Hindlimb muscle (tissue), 1 donor: ENCODE results near the gene DOCK10. TPM values are rescaled to one million over a fixed set of nuclear protein-coding genes. Genes with fewer than 3 reads are reported as not detected.

Source experiments
- DNase-seq: peaks from one replicate; pipeline ENCODE4 v3.0.0-alpha.2; 2013
- polyA plus RNA-seq: library from polyadenylated mRNA; unstranded; fragments of 120-200 nt; gene quantifications from one replicate; pipeline ENCODE4 v1.2.1, GENCODE V29; 2013; ENCODE audit not compliant: insufficient read length

Gene DOCK10
- polyA plus RNA-seq, 1 donor = 21.1 TPM

DNA sequence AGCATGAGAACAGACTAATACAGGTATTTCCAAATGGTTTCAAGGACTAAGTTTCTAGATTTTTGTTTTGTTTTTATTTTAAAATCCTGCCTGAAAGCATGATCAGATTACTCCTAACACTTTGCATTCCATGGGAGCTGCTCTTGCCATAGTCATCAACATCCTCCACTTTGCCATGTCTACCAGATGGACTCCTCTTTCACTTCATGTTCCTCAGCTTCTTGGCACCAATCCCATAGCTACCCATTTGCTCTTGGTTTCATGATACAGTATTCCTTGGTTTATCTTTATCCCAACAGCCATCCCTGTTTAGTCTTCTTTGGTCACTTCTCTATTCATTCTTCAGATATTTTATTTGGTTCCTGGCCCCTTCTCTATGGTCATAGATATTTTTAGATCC lies 171.9 kb downstream of the DOCK10 start:
- DNase-seq = no peak

DNA sequence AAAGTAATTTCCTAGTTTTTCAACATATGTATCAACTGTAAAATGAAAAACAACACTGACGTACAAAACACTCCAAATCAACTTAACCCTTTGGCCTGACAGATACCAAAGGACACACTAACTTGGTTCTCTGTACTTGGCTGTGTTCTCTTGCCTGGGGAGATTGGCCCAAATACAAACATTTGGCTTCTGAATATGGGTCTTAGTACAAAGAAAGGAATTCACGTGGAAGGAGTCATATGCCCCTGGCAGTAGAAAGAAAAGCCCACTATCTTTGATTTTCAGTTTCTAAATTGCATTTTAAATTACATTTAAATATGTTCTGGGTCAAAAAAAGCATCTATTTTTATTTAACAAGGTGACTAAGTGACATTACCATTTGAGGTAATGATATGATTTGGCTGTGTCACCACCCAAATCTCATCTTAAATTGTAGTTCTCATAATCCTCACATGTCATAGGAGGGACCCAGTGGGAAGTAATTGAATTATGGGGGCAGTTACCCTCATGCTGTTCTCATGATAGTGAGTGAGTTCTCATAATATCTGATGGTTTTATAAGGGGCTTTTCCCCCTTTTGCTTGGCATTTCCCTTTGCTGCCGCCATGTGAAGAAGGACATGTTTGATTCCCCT lies 172.6 kb downstream of the DOCK10 start:
- no peak for DNase-seq

DNA sequence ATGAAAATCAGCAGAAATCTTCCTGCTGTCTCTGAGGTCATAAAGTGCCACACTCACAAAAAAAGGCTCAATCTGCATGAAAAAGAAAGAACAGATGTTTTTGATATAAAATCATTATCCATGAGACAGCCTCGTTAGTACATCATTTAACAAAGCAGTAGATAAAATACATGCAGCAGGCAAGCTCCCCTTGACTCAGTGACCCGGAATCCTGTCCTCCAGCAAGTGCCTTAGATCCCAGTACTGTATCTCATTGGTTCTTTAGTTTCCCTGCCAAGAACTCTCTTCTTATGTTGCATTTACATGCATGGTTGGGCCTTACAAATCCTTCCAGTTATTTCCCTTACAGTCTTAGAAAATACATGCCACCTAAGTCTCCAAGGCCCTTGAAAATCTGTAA lies 177.3 kb downstream of the DOCK10 start:
- no peak for DNase-seq

DNA sequence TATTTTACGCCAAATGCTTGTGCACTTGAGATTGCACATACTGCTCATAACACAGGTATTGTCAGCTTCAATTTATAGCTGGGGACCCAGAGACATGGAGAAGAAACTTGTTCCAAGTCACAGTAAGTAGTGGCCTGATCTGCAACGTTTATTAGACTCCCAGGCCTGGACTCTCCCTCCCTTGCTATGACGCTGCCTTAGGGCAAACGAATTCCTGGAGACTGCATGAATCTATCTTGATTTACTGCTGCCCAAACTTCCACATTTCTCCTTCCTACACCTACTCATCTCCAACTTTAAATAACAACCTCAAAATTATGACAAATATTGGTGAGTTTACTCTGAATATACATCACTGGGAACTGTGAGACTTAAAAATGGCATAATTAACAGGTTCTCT lies 181.0 kb downstream of the DOCK10 start:
- no peak for DNase-seq

DNA sequence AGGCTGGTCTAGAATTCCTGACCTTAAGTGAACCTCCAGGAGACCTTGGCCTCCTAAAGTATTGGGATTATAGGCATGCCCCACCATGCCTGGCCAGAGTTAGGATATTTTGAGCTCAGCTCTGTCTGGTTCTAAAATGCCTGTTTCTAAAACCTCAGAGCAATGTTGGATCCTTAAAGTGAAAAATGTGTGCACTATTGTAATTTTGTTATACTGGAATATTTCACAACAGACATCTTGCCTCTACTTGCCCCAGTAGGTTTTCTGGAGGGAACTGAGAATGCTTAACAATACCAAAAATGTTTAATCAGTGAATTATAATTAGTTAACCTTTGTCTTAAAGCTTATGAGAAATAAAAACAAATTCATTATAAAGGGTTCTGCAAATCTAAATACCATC lies 181.5 kb downstream of the DOCK10 start:
- no peak for DNase-seq

DNA sequence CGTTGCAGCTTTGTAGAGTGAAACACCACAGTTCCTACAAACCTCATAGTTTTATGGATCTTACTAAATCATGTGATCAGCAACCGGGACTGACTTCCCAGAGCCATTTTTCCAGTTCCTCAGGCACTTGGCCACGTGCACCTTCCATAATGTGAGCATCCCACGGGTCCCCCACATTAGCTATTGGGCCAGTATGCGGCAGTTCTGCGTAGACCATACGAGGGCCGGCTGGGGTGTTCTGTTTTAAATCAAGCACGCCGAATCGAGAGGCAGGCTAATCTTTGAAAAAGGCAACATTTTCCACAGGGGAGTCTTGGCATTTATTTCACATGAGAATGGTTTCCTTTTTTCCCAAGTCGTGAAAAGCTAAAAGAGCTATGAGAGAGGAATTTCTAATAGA lies 190.5 kb downstream of the DOCK10 start:
- no peak for DNase-seq

DNA sequence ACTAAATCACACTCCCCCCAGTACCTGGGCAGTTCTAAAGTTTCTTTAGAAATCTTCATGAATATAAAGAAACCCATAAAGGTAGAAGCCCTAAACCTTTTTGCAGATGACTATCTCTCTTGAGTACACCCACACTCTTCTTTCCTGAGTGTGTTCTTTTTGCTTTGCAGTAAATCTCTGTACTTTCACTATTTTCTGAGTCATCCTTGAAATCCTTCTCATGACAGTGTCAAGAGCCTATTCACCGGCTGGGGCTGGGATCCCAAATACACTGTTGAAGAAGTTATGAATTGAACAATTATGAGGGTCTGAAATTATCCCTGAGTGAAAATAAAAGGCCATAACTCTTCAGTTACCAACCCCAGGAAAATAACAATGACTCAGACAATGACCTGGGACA lies 192.2 kb downstream of the DOCK10 start:
- DNase-seq = no peak

DNA sequence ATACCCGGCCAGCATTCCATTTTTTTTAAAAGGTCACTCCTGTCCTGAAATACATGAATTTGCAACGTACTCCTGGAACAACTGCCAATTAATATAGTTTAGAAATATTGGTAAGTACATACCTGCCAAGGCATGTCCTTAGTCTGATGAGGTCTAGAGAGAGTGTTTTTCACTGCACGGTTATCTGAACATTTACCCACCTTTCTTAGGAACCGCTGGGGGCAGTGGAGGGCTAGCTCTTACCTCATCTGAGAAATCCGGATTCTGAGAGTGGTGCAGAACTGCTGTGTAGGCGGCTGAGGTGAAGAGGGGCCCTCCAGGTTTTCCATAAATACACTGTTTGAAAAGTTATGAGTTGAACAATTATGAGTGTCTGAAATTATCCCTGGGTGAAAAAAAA lies 193.0 kb downstream of the DOCK10 start:
- DNase-seq = no peak

DNA sequence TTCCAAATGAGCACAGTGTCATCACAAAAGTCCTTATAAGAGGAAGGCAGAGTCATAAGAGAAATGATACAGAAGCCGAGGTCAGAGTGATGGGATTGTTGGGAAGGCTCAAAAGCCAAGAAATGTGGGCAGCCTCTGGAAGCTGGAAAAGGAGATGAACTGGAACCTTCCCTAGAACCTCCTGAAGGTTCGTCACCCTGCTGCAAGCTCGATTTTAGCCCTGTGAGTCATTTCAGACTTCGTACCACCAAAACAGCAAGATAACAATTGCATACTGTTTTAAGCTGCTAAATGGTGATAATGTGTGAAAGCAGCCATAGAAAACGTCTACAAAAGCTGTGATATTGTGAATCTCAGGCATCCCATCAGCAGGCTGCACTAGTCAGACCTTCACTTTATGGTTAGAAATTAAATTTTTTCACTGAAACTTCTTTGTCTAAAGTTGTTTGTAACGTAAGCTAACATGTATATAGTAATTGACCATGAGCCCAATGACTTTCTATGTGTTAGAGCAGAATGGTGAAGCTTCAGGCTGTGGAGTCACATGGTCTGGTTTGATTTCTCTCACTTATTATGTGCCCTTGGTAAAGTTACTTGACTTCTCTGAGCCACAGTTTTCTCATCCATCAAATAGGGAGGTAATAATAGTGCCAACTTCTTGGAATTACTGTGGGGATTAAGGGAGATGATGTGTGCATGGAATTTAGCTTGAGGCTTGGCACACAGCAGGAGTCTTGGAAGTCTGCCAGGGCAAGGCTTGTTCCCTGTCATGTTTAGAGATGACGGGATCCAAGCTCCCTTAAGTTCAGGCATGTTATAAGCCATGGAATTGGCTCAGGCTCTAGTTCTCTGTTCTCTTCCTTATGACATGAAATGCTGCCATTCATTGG lies 194.1 kb downstream of the DOCK10 start:
- DNase-seq = no peak

DNA sequence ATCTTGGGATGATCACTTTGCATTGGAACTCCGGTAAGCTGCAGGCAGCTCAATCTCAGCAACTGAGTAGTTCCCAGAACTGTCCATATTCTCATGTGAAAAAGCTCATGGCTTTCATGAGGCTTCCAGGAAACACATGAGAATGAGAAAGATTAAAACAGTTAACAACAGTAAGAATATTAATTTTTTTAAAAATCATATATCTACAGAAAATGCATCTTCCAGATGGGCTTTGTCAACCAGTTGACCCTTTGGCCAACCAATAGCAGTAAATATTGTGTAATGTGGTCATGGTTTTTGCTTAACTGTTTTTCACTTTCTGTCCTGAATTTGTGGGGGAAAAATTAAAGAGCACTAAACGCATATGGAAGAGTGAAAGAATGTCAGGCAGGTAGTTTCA lies 194.9 kb downstream of the DOCK10 start:
- no peak for DNase-seq

DNA sequence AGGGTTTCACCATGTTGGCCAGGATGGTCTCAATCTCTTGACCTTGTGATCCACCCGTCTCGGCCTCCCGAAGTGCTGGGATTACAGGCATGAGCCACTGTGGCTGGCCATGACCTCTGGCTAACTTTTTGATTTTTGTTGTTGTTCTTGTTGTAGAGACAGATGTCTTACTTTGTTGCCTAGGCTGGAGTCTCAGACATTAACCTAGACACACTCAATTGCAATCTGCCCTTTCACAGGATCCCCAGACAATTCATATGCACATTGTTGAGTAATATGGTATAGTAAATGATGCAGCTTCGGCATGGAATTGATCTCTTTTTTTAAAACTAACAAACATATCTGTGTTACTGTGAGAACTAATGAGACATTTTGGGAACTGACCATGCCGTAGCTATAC lies 195.6 kb downstream of the DOCK10 start:
- no peak for DNase-seq

DNA sequence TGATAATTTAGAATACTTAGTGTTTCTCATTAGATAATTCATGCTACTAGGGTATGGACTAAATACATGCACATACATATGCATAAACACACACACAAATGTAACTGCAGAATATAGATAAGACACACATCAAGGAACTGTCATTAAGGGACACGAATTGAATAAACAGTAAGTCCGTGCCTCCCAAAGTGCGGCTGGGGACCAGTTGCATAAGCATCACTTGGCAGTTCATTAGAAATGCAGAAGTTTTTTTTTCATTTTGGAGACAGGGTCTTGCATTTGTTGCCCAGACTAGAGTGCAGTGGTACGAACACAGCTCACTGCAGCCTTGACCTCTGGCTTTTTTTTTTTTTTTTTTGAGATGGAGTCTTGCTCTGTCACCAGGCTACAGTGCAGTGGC lies 196.1 kb downstream of the DOCK10 start:
- no peak for DNase-seq

DNA sequence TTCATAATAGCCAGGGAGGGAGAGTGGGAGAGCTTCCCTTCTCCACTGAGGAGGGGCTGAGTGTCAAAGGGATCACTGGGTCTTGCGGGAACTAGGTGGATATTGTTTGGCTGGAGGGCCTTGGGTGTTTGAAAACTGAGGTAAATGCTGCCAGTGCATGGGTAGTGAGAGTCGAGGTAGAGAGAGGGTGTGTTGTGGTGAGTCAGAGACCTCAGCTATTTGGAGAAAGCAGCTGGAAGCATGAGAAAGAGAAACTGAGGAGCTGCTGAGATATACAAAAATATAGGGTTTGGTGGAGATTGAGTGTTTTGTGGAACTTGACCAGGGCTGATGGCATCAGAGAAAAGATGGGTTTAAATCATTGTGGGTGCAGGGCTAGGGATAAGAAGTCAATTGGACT lies 199.1 kb downstream of the DOCK10 start:
- DNase-seq = no peak

DNA sequence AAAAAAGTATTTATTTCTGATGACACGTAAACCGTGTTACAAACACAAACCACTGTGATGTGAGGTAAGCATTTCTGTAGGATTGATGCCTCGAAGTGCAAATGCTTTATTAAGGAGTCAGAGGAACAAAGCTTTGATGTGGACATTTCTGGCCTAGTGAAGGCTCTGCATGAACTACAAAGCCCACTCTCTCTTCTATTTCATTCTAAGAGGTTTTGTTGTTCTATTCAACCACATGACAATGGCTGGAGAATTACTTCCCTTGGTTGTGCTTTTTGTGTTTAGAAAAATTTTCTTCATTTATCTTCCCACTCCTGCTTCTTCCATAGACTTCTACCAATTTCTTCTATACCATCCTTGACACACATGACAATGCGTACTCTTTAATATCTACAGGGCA lies 200.4 kb downstream of the DOCK10 start:
- no peak for DNase-seq

DNA sequence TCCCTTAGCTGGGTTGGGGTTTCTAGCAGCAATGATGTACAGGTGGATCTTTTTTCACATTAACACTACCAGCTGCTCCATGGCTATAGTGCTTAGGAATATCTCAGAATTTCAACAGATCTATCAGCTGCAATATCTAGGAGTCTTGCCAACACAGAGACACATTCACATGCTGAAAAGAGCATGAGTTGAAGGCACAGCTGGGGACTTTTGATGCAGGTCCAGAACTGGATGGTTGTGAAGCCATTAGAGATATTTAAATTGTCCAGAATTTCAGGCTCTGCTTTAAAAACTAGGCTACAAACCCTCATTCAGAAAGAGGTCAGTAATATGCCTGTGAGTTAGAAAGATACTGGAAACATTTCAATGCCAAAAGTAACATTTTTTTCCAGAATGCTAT lies 203.9 kb downstream of the DOCK10 start:
- DNase-seq = peak; percentile 71

DNA sequence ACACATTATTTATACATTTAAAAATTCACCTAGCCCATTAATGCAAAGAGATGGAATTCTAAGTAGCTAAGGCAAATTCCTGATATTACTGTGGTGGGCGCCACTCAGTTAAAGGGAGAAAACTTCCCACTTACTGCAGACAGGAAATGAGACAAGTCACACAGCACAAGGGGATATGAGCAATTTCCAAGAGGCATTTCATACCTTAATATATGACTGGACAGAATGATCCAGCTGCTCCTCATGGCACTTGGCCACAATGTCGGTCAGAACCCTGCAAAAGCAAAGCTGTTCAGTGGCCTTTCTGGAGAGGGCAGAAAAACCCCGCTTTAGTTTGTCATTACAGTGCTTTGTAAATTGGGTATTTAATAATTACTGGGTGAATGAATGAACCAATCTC lies 204.7 kb downstream of the DOCK10 start:
- DNase-seq = peak; percentile 55

DNA sequence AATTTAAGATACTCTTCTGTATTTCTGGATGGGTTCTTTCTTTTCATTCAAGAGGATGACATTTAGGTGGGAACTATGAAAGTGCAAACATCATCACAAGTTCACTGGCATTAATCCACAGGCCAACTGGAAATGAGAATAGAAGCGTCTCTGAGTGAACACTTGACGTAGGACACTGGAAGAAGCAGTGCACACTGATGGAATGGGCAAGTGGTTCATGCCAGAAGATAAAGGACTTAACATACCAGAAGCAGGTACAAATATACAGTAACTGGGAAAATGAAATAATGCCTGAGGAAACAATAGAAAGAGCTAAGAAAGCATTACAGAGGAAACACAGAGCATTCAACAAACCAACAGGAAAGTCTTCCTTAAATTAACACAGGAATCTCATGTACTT lies 205.2 kb downstream of the DOCK10 start:
- DNase-seq = no peak

DNA sequence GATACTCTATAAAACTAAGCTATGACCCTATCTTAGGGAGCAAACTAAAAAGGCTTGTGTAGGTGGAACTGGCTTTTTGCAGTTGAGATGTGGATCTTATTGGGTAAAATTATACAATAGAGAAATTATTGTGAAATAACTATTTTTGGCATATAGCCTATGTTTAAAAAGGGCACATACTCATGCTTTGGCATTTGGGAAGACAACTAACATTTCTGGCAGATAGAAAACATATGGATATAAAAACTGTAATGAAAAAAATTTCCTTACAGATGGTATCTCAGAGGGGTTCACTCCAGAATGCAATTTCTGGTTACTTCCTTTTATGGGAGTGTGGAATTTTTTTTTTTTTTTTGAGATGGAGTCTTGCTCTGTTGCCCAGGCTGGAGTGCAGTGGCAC lies 206.0 kb downstream of the DOCK10 start:
- no peak for DNase-seq

DNA sequence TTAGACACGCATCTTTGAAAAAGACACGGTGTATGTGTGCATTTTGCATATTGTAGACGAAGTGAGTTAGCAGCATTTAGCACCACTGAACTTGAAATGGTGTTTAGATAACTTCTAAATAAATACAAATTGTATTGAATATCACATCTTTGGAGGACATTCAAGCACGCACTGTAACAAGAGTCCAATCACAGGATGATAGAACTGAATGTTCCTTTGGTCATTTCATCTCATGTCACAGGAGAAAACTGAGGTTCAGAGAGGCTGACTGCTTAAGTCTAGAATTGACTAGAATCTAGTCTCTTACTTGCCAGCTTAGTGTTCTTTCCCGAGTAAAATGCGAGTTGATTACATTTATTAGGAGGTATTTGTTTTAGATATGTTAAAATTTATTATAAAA lies 206.9 kb downstream of the DOCK10 start:
- no peak for DNase-seq

DNA sequence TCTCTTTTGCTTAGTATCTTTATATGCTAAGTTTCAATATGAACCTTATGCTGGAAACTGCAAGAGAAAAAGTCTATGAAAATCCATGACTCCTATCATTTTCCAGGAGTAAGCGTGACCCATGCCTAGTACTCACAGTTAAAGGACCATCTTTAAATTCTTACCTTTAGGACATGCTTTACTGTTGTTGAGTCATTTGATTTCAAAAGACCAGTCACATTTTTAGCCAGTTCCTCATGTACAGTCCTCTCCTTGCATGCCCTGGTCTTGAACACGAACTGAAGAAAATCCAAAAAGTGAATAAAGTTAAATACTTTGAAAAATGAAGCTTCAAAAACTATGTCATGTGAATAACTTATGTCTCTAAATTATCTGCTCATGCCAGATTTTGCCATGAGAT lies 208.3 kb downstream of the DOCK10 start:
- DNase-seq = no peak

DNA sequence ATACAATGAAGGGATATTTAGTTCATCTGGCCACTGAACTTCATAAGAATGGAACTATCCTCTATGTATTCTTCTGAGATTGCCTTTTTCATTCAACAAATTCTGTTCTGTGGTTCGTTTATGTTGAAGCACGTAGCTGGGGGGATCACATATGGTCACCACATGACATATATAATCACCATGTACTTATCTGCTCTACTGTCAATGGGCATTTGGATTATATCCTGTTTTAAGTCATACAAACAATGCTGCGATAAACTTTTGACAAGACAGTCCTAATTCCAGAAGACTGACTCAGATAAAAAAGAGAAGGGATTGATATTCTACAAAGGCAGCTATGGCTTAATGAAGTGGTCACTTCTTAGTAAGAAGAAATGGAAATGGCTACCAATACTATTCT lies 210.1 kb downstream of the DOCK10 start:
- no peak for DNase-seq

DNA sequence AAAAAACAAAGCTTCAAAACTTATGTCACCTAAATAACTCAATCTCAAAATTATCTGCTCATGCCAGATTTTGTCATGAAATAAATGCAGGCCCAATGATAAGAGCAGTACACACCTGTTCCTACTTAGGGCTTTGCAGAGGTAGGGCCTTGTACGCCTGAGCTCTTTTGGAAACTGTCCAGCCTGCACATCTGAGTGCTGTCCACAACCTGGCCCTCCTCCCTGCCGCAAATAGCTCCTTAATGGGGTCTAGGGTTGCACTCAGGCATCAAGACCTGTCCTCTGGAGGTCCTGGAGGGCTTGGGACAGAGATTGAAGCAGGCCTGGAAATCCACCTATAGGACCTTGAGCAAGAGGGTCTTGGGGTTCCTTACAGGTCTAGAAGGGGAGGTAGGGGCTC lies 210.7 kb downstream of the DOCK10 start:
- DNase-seq = no peak

DNA sequence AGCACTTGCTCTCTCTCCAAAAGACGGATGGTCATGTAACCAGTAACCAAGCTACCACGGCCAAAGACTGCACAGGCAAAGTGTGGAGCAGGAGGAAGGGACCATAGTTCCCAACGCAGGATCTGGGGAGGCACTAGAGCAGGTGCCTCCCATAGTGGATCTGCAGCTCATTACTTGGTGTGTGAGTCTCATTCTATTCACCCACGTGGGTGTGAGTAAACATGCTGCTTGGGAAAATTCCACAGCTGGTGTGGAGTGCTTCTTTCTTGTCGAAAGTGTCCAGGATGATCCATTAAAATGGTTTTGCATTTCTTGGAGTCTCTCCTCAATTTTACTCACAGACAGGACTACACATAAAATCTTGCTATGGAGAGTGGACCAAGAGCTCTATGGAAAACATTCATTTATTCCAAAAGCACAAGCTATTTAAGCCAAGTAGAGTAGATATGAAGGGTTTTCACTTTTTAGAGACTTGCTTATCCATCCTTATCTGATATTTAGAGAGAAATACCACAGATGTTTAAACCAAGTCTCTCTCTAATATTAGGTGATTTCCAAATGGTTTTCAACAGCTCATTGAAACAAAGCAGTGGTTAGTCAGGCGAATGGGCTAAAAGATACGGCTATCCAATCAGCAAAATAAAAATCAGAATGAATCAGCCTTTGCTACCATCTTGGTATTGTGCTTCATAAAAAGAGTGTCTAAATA lies 221.8 kb downstream of the DOCK10 start:
- DNase-seq = no peak

DNA sequence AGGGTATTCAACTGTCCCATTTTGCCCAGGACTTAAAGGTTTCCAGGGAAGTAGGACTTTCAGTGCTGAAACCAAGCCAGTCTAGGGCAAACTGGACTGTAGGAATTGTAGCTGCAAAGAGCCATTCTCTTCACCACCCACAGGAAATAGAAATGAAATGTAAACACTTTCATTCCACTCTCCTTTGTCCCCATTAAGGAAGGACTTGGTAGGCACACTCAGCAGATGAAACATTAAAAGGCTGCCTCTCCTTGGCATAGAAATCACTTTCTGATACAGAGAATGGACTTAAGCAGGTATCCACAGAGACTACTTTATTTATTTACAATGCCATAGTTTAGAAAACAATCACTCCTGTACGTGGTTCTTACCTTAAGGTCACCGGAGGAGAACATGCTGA lies 223.2 kb downstream of the DOCK10 start:
- DNase-seq = no peak
